Small intestine (tissue), 7 donors: Measurements from ENCODE around the gene PFN2. TPM values are rescaled to one million over a fixed set of nuclear protein-coding genes. Genes with fewer than 3 reads are reported as not detected.

Experiments used
- DNase-seq, 2 donors: peaks; one replicate each; pipeline versions ENCODE4 v3.0.0 to v3.0.0-alpha.2; 2013
- FAIRE-seq: peaks from 2 replicates; lab custom pipeline; 2012; peaks lifted over from hg19 to GRCh38; lab: Jason Lieb, UNC
- H3K27ac ChIP-seq, 3 donors: one replicate each; pipeline ENCODE4 v1.5.1; 2013; ENCODE audit warnings: low read length in 2 of 3, mild to moderate bottlenecking in 2 of 3, control low read depth in 1 of 3, inconsistent platforms in 1 of 3, low read depth in 1 of 3, moderate library complexity in 1 of 3
- H3K27me3 ChIP-seq, 3 donors: one replicate each; pipeline ENCODE4 v1.6.1; 2013; ENCODE audit warnings: low read length in 3 of 3, inconsistent platforms in 1 of 3; ENCODE audit not compliant: control insufficient read depth in 3 of 3, insufficient read depth in 3 of 3
- H3K36me3 ChIP-seq, 3 donors: one replicate each; pipeline ENCODE4 v1.6.1; 2013; ENCODE audit warnings: low read length in 3 of 3, inconsistent platforms in 1 of 3, low read depth in 1 of 3, mild to moderate bottlenecking in 1 of 3, moderate library complexity in 1 of 3; ENCODE audit not compliant: control insufficient read depth in 3 of 3, insufficient read depth in 2 of 3
- H3K4me1 ChIP-seq, 3 donors: one replicate each; pipeline ENCODE4 v1.6.1; 2013; ENCODE audit warnings: low read length in 2 of 3, inconsistent platforms in 1 of 3, low read depth in 1 of 3, mild to moderate bottlenecking in 1 of 3, moderate library complexity in 1 of 3; ENCODE audit not compliant: control insufficient read depth in 3 of 3, insufficient read depth in 2 of 3
- H3K4me3 ChIP-seq, 3 donors: one replicate each; pipeline ENCODE4 v1.5.1; 2013; ENCODE audit warnings: low read length in 3 of 3, control low read depth in 1 of 3, inconsistent platforms in 1 of 3, low read depth in 1 of 3, mild to moderate bottlenecking in 1 of 3, moderate library complexity in 1 of 3
- H3K9me3 ChIP-seq, 2 donors: one replicate each; pipeline ENCODE4 v1.6.1; 2013; ENCODE audit warnings: low read depth in 1 of 2, low read length in 1 of 2; ENCODE audit not compliant: control insufficient read depth in 2 of 2, insufficient read depth in 1 of 2
- WGBS, 3 donors: extraction: QIAGEN DNeasy Blood & Tissue Kit; methylation state at CpG; one replicate each; pipeline ENCODE4 v1.1.7; 2013; 5-methylcytosine and 5-hydroxymethylcytosine counted together
- polyA plus RNA-seq, 4 donors: library from polyadenylated mRNA; stranded (reverse) in 3 of 4; unstranded in 1 of 4; fragments of 200-250 nt in 3 of 4; fragments of 120-200 nt in 1 of 4; gene quantifications; one replicate each; pipeline versions ENCODE4 v1.2.1 to v1.2.3, GENCODE V29; 2013
- donor health status: healthy with polysubstance abuse.
- donor health status: control.
- donor health status: control.
- donor health status: Bipolar disorder and iron deficiency.
- donor health status: healthy.

Gene PFN2
- polyA plus RNA-seq, 4 donors: 27.3 to 115 (median 41.3) TPM

- no peaks in the 10 kb centered on the region for H3K27me3 ChIP-seq
- peaks cover 0 to 14% of the 10 kb centered on the region in 2 donors for H3K9me3 ChIP-seq
- H3K27ac ChIP-seq: no peak overlapping the region
- FAIRE-seq: no peak
- H3K36me3 ChIP-seq: peaks cover 0 to 16% (median 3%) of the 10 kb centered on the region in 3 donors
- DNase-seq: no peak
- no peaks in the 10 kb centered on the region for H3K4me1 ChIP-seq
- H3K4me3 ChIP-seq: no peak overlapping the region
These were observed 36.8 kb downstream of the PFN2 start for GRCh38 chr3:149933858-149934257.

- Histone ChIP-seq H3K27me3 (no peaks in the 10 kb centered on the region), H3K9me3 (peaks cover 0 to 14% of the 10 kb centered on the region in 2 donors), H3K4me3 (no peak overlapping the region), H3K27ac (no peak overlapping the region), H3K4me1 (no peaks in the 10 kb centered on the region), H3K36me3 (peaks cover 0 to 16% (median 3%) of the 10 kb centered on the region in 3 donors)
- 100% methylated on average over 1 of the region's 1 CpG for WGBS, 3 donors
- DNase-seq (no peak), FAIRE-seq (no peak)
These were observed 37.7 kb downstream of the PFN2 start for GRCh38 chr3:149933008-149933407.

GRCh38 chr3:149920119-149920518, 50.6 kb downstream of the PFN2 start:
- Histone ChIP-seq H3K4me1 (no peaks in the 10 kb centered on the region), H3K9me3 (no peaks in the 10 kb centered on the region), H3K27ac (no peak overlapping the region), H3K36me3 (peaks cover 0 to 5% (median 4%) of the 10 kb centered on the region in 3 donors), H3K4me3 (no peak overlapping the region), H3K27me3 (no peaks in the 10 kb centered on the region)
- DNase-seq (no peak), FAIRE-seq (no peak)
- WGBS, 3 donors: 95 to 97% (median 96%) methylated on average over 3 of the region's 3 CpGs

DNA sequence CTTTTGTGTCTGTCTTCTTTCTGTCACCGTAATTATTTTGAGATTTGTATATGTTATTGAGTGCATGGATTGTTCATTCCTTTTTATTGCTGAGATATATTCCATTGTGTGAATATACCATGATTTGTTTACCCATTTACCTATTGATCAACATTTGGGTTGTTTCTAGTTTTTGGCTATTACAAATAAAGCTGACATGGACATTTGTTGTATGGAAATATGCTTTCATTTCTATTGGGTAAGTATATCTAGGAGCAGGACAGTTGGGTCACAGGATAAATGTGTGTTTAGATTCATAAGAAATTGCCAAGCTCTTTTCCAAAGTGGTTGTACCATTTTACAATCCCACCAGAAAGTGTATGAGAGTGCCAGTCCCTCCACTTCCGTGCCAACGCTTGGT, 51.2 kb downstream of the PFN2 start:
- no peak for FAIRE-seq

GRCh38 chr3:149917124-149917667, 53.5 kb downstream of the PFN2 start:
- H3K4me3 ChIP-seq: no peak overlapping the region
- 92 to 93% (median 92%) methylated on average over 5 of the region's 5 CpGs for WGBS, 3 donors
- DNase-seq (no peak), FAIRE-seq (no peak)
- no peaks in the 10 kb centered on the region for H3K4me1 ChIP-seq
- no peaks in the 10 kb centered on the region for H3K27me3 ChIP-seq
- H3K27ac ChIP-seq: no peak overlapping the region
- H3K9me3 ChIP-seq: no peaks in the 10 kb centered on the region
- H3K36me3 ChIP-seq: peaks cover 2 to 4% (median 2%) of the 10 kb centered on the region in 3 donors

More for the DNA sequence above, 51.2 kb downstream of the PFN2 start:
- Histone ChIP-seq H3K9me3 (no peaks in the 10 kb centered on the region), H3K4me1 (no peaks in the 10 kb centered on the region), H3K4me3 (no peak overlapping the region), H3K27me3 (no peaks in the 10 kb centered on the region), H3K36me3 (peaks cover 0 to 5% (median 4%) of the 10 kb centered on the region in 3 donors), H3K27ac (no peak overlapping the region)
- no peak for DNase-seq
- 96 to 98% (median 97%) methylated on average over 3 of the region's 3 CpGs for WGBS, 3 donors

Other genes with a start within 250 kb of the PFN2 start
- 10 to 100 TPM in 3 of 4 donors, 1 to 10 TPM in 1; 9.8 to 36.5 (median 13.8) TPM for gene COMMD2, start 218.4 kb downstream of the PFN2 start, polyA plus RNA-seq
- gene ANKUB1, start 178.3 kb downstream of the PFN2 start, polyA plus RNA-seq: under 1 TPM in 1 of 4 donors, not detected in 3; 0.09 TPM
- gene RNF13, start 157.7 kb downstream of the PFN2 start, polyA plus RNA-seq: 10 to 100 TPM; 20.8 to 62.7 (median 32.7) TPM